ENCODE results near the gene NXF2.
"Not testable (repeated sequence)": the region's sequence is repeated elsewhere in the genome, so short reads cannot be mapped to it uniquely, and the experiment has no call there.

NXF2 gene

DNA sequence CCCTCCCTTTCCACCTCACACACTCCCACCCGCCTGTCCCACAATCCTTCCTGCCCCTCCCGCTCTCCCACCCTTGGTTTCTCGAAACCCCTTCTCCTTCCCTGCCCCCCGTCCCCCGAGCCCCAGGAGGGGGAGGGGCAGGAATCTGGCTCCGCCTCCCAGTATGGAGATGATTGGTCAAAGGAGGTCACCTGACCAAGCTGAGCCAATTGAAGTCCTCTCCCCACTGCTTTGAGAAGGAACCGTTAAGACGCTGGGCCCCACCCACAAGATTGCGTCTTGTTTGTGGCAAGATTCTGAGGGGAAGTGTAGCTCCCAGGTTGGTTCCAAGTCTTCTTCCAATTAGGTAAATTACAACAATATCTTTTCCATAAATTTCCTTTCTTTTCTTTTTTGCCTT lies at the start of gene NXF2:
Gene NXF2 (plus strand): TSS at position 275 of the 400 bp plus-strand sequence. CDS start 59,912 bp downstream, outside the sequence.
- H3K27ac ChIP-seq (ENCODE audit: low read depth, low read length); H2AFZ ChIP-seq (ENCODE audit: low read length, unreplicated experiment); H3K27me3 ChIP-seq (ENCODE audit: insufficient read depth, low read length); H3K4me1 ChIP-seq (ENCODE audit: control insufficient read depth, insufficient read depth, low read length, unreplicated experiment); H3K79me2 ChIP-seq (ENCODE audit: control insufficient read depth, insufficient read depth, low read length, unreplicated experiment); H3K4me3 ChIP-seq (ENCODE audit: low read depth, low read length); H3K36me3 ChIP-seq (ENCODE audit: insufficient read depth, low read length): not testable (repeated sequence)

GRCh38 chrX:102207940-102208339 lies 39.0 kb upstream of the NXF2 start:
- not testable (repeated sequence) for H3K27ac ChIP-seq (ENCODE audit: low read depth, low read length); H3K79me2 ChIP-seq (ENCODE audit: control insufficient read depth, insufficient read depth, low read length, unreplicated experiment); H2AFZ ChIP-seq (ENCODE audit: low read length, unreplicated experiment); H3K4me3 ChIP-seq (ENCODE audit: low read depth, low read length); H3K4me1 ChIP-seq (ENCODE audit: control insufficient read depth, insufficient read depth, low read length, unreplicated experiment); H3K27me3 ChIP-seq (ENCODE audit: insufficient read depth, low read length); H3K36me3 ChIP-seq (ENCODE audit: insufficient read depth, low read length)

DNA sequence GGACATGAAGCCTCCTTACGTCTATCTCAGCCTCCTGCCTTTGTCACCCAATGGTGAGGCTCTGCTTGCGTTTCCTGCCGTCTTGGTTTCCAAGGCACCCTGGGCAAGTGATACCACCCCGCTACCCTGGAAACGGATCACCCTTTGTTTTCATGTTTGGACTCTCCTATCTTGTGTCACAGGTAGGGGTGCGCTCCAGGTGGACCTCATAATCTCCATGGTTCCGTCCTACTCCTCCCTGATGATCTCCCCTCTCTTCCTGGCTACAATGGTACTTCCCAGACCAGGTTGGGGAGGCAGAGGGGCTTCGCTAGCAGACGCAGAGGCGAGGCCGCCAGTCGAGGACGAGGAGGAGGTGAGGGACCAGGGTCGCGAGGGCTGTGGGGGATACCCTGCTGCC lies 32.0 kb upstream of the NXF2 start, which contains the start of gene TCP11X1:
Gene TCP11X1 (plus strand): TSS at position 316 of the 400 bp plus-strand sequence.
- not testable (repeated sequence) for H2AFZ ChIP-seq (ENCODE audit: low read length, unreplicated experiment); H3K4me1 ChIP-seq (ENCODE audit: control insufficient read depth, insufficient read depth, low read length, unreplicated experiment); H3K4me3 ChIP-seq (ENCODE audit: low read depth, low read length); H3K27ac ChIP-seq (ENCODE audit: low read depth, low read length); H3K36me3 ChIP-seq (ENCODE audit: insufficient read depth, low read length); H3K79me2 ChIP-seq (ENCODE audit: control insufficient read depth, insufficient read depth, low read length, unreplicated experiment); H3K27me3 ChIP-seq (ENCODE audit: insufficient read depth, low read length)

DNA sequence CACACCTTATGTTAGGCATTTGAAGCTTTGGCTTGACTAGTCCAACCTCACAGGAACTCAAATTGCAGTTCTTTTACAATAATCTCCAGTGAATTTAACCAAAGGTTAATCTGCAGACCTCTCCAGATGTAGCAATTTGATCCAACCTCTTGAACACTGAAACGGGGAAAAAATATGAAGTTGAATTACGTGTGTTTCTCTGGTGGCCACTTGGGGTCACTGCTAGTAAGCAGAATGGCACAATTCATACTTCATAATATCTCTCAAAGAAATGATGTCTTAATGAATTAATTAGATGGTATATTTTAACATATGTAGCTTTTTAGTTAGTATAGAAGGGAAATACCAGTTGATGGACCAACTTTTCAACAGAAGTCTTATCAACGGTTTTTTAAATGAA lies 30.5 kb upstream of the NXF2 start:
- not testable (repeated sequence) for H3K4me1 ChIP-seq (ENCODE audit: control insufficient read depth, insufficient read depth, low read length, unreplicated experiment); H3K27ac ChIP-seq (ENCODE audit: low read depth, low read length); H3K27me3 ChIP-seq (ENCODE audit: insufficient read depth, low read length); H3K36me3 ChIP-seq (ENCODE audit: insufficient read depth, low read length); H2AFZ ChIP-seq (ENCODE audit: low read length, unreplicated experiment); H3K4me3 ChIP-seq (ENCODE audit: low read depth, low read length); H3K79me2 ChIP-seq (ENCODE audit: control insufficient read depth, insufficient read depth, low read length, unreplicated experiment)

DNA sequence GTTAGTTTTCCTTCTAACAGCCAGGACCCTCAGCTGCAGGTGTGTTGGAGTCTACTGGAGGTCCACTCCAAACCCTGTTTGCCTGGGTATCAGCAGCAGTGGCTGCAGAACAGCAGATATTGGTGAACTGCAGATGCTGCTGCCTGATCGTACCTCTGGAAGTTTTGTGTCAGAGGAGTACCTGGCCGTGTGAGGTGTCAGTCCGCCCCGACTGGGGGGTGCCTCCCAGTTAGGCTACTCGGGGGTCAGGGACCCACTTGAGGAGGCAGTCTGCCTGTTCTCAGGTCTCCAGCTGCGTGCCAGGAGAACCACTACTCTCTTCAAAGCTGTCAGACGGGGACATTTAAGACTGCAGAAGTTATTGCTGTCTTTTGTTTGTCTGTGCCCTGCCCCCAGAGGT lies 11.3 kb upstream of the NXF2 start:
- not testable (repeated sequence) for H3K4me3 ChIP-seq (ENCODE audit: low read depth, low read length); H3K36me3 ChIP-seq (ENCODE audit: insufficient read depth, low read length); H2AFZ ChIP-seq (ENCODE audit: low read length, unreplicated experiment); H3K79me2 ChIP-seq (ENCODE audit: control insufficient read depth, insufficient read depth, low read length, unreplicated experiment); H3K27me3 ChIP-seq (ENCODE audit: insufficient read depth, low read length); H3K4me1 ChIP-seq (ENCODE audit: control insufficient read depth, insufficient read depth, low read length, unreplicated experiment); H3K27ac ChIP-seq (ENCODE audit: low read depth, low read length)

DNA sequence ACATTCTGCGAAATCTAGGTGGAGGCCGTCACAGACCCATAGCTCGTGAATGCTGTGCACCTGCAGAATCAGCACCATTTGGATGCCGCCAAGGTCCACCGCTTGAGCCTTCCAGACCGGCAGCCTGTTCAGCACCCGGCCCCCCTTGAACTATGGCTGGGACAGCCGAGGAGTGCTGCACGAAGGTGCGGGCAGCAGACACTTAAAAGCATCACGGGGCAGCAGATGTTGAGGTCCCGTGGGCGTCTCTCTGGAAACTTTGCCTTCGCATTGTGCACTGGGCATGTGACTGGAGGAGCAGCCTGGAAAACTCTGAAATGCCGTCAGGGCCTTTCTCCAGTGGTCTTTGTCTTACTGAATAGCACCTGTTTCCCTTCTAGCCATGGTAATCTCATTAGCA lies 6.7 kb upstream of the NXF2 start:
- H3K27ac ChIP-seq (ENCODE audit: low read depth, low read length); H2AFZ ChIP-seq (ENCODE audit: low read length, unreplicated experiment); H3K4me1 ChIP-seq (ENCODE audit: control insufficient read depth, insufficient read depth, low read length, unreplicated experiment); H3K4me3 ChIP-seq (ENCODE audit: low read depth, low read length); H3K36me3 ChIP-seq (ENCODE audit: insufficient read depth, low read length); H3K27me3 ChIP-seq (ENCODE audit: insufficient read depth, low read length); H3K79me2 ChIP-seq (ENCODE audit: control insufficient read depth, insufficient read depth, low read length, unreplicated experiment): not testable (repeated sequence)

- H2AFZ ChIP-seq (ENCODE audit: low read length, unreplicated experiment); H3K27ac ChIP-seq (ENCODE audit: low read depth, low read length); H3K36me3 ChIP-seq (ENCODE audit: insufficient read depth, low read length); H3K4me3 ChIP-seq (ENCODE audit: low read depth, low read length); H3K4me1 ChIP-seq (ENCODE audit: control insufficient read depth, insufficient read depth, low read length, unreplicated experiment); H3K27me3 ChIP-seq (ENCODE audit: insufficient read depth, low read length); H3K79me2 ChIP-seq (ENCODE audit: control insufficient read depth, insufficient read depth, low read length, unreplicated experiment): not testable (repeated sequence)
Observed at GRCh38 chrX:102272231-102272630, 25.3 kb downstream of the NXF2 start.

GRCh38 chrX:102338162-102338561 lies 91.2 kb downstream of the NXF2 start:
- Histone ChIP-seq H3K79me2 (ENCODE audit: control insufficient read depth, insufficient read depth, low read length, unreplicated experiment) (no peaks in the 10 kb centered on the region), H3K36me3 (ENCODE audit: insufficient read depth, low read length) (no peaks in the 10 kb centered on the region), H3K4me1 (ENCODE audit: control insufficient read depth, insufficient read depth, low read length, unreplicated experiment) (no peaks in the 10 kb centered on the region), H3K27ac (ENCODE audit: low read depth, low read length) (no peak overlapping the region), H3K4me3 (ENCODE audit: low read depth, low read length) (no peak overlapping the region), H2AFZ (ENCODE audit: low read length, unreplicated experiment) (no peak overlapping the region), H3K27me3 (ENCODE audit: insufficient read depth, low read length) (no peaks in the 10 kb centered on the region)

GRCh38 chrX:102339312-102340298 lies 92.6 kb downstream of the NXF2 start:
- no peaks in the 10 kb centered on the region for H3K4me1 ChIP-seq (ENCODE audit: control insufficient read depth, insufficient read depth, low read length, unreplicated experiment)
- no peaks in the 10 kb centered on the region for H3K27me3 ChIP-seq (ENCODE audit: insufficient read depth, low read length)
- H3K4me3 ChIP-seq (ENCODE audit: low read depth, low read length): no peak overlapping the region
- no peaks in the 10 kb centered on the region for H3K79me2 ChIP-seq (ENCODE audit: control insufficient read depth, insufficient read depth, low read length, unreplicated experiment)
- H3K36me3 ChIP-seq (ENCODE audit: insufficient read depth, low read length): no peaks in the 10 kb centered on the region
- H3K27ac ChIP-seq (ENCODE audit: low read depth, low read length): no peak overlapping the region
- no peak overlapping the region for H2AFZ ChIP-seq (ENCODE audit: low read length, unreplicated experiment)

DNA sequence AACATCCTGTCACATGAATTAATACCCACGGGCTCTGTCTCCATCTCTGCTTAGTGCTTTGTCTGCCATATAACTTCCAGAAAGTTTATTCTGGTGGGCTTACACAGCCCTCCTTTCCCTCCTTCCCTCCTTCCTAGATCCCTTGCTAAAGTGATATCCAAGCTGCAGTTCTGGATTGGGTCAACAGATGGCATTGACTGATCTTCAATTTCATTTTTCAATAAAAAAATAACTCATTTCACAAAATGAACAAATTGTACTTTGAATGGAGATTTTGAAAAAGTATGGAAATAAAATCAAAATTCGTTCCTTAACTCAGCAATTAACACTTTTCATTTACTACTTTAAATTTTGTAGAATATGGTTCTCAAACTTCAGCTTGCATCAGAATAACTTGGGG lies 94.9 kb downstream of the NXF2 start:
- H3K4me3 ChIP-seq (ENCODE audit: low read depth, low read length): no peak overlapping the region
- no peak overlapping the region for H2AFZ ChIP-seq (ENCODE audit: low read length, unreplicated experiment)
- no peaks in the 10 kb centered on the region for H3K27me3 ChIP-seq (ENCODE audit: insufficient read depth, low read length)
- no peak overlapping the region for H3K27ac ChIP-seq (ENCODE audit: low read depth, low read length)
- H3K4me1 ChIP-seq (ENCODE audit: control insufficient read depth, insufficient read depth, low read length, unreplicated experiment): no peaks in the 10 kb centered on the region
- H3K36me3 ChIP-seq (ENCODE audit: insufficient read depth, low read length): no peaks in the 10 kb centered on the region
- no peaks in the 10 kb centered on the region for H3K79me2 ChIP-seq (ENCODE audit: control insufficient read depth, insufficient read depth, low read length, unreplicated experiment)

DNA sequence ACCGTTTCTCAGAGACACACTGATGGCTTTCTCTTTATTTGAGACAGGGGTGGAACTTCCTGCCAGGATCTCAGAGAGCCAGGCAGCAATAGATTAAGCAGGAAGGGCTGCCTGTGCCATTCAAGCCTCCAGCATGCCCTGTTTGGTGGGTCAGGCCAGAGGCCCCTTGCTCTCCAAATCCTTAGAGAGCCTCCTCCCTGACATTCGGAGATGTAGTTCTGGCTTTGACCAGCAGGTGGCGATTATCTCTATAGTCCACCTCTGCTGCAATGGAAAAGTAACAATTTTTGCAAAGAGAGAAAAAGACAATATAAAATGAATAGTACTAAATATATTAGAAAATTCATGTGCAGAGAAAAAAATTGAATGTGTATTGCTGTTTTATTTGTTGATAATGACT lies 98.9 kb downstream of the NXF2 start:
- H3K4me1 ChIP-seq (ENCODE audit: control insufficient read depth, insufficient read depth, low read length, unreplicated experiment): no peaks in the 10 kb centered on the region
- no peaks in the 10 kb centered on the region for H3K79me2 ChIP-seq (ENCODE audit: control insufficient read depth, insufficient read depth, low read length, unreplicated experiment)
- H3K36me3 ChIP-seq (ENCODE audit: insufficient read depth, low read length): no peaks in the 10 kb centered on the region
- H3K27ac ChIP-seq (ENCODE audit: low read depth, low read length): no peak overlapping the region
- no peaks in the 10 kb centered on the region for H3K27me3 ChIP-seq (ENCODE audit: insufficient read depth, low read length)
- no peak overlapping the region for H2AFZ ChIP-seq (ENCODE audit: low read length, unreplicated experiment)
- no peak overlapping the region for H3K4me3 ChIP-seq (ENCODE audit: low read depth, low read length)

Data from ACC112 (cell line).